ACC112 (cell line): ENCODE measurements around the gene ENDOG.
A peak's percentile ranks its signal among the peaks of the same experiment; 100 is the strongest.
"Not testable (repeated sequence)": the region's sequence is repeated elsewhere in the genome, so short reads cannot be mapped to it uniquely, and the experiment has no call there.

Source experiments
- H2AFZ ChIP-seq: fragments of 200-600 bp; sonication (generic); one replicate; pipeline ENCODE4 v1.6.0; 2017; ENCODE audit warnings: antibody characterized with exemption, low read length; ENCODE audit not compliant: unreplicated experiment
- H3K27ac ChIP-seq: fragments of 200-600 bp; sonication (generic); 2 replicates; pipeline ENCODE4 v1.5.1; 2014; ENCODE audit warnings: low read depth, mild to moderate bottlenecking, antibody characterized with exemption, low read length, moderate library complexity
- H3K27me3 ChIP-seq: fragments of 200-600 bp; sonication (generic); 2 replicates; pipeline ENCODE4 v1.6.1; 2014; ENCODE audit warnings: mild to moderate bottlenecking, antibody characterized with exemption, low read length, moderate library complexity, mixed read lengths; ENCODE audit not compliant: insufficient read depth
- H3K36me3 ChIP-seq: fragments of 200-600 bp; sonication (generic); 2 replicates; pipeline ENCODE4 v1.6.1; 2016; ENCODE audit warnings: mild to moderate bottlenecking, antibody characterized with exemption, low read length, moderate library complexity, mixed read lengths; ENCODE audit not compliant: insufficient read depth
- H3K4me1 ChIP-seq: fragments of 200-600 bp; sonication (generic); one replicate; pipeline ENCODE4 v1.6.1; 2016; ENCODE audit warnings: low read length, mixed read lengths; ENCODE audit not compliant: insufficient read depth, unreplicated experiment, control insufficient read depth
- H3K4me3 ChIP-seq: fragments of 200-600 bp; sonication (generic); 2 replicates; pipeline ENCODE4 v1.5.1; 2014; ENCODE audit warnings: mild to moderate bottlenecking, low read depth, low read length
- H3K79me2 ChIP-seq: fragments of 200-600 bp; sonication (generic); one replicate; pipeline ENCODE4 v1.6.0; 2016; ENCODE audit warnings: low read length; ENCODE audit not compliant: control insufficient read depth, unreplicated experiment, insufficient read depth

The ENDOG gene

GRCh38 chr9:128829477-128830251, 11.4 kb downstream of the ENDOG start, which contains the start of gene SPOUT1:
TSS of gene SPOUT1 (minus strand) at chr9:128829794. CDS start at chr9:128829780, 14 bp downstream.
- Histone ChIP-seq H3K27ac (no peak within 1 kb of the TSS), H3K79me2 (peaks cover 11% of the 10 kb centered on the region), H3K36me3 (peaks cover 5% of the 10 kb centered on the region; the same call in 1 of the 2 replicates), H3K4me3 (peak within 1 kb of the TSS; percentile 85), H3K27me3 (no peaks in the 10 kb centered on the region), H3K4me1 (peaks cover 7% of the 10 kb centered on the region), H2AFZ (peak within 1 kb of the TSS; percentile 34)

GRCh38 chr9:128833696-128834095, 15.4 kb downstream of the ENDOG start:
- Histone ChIP-seq H3K4me3 (no peak overlapping the region), H2AFZ (no peak overlapping the region), H3K27me3 (no peaks in the 10 kb centered on the region), H3K36me3 (no peaks in the 10 kb centered on the region), H3K27ac (no peak overlapping the region), H3K79me2 (peaks cover 6% of the 10 kb centered on the region), H3K4me1 (peaks cover 4% of the 10 kb centered on the region)

GRCh38 chr9:128835246-128836210, 17.2 kb downstream of the ENDOG start:
- Histone ChIP-seq H3K36me3 (no peaks in the 10 kb centered on the region), H3K4me3 (no peak overlapping the region), H3K4me1 (peaks cover 2% of the 10 kb centered on the region), H2AFZ (no peak overlapping the region), H3K79me2 (no peaks in the 10 kb centered on the region), H3K27ac (no peak overlapping the region), H3K27me3 (no peaks in the 10 kb centered on the region)

GRCh38 chr9:128836509-128837145, 18.3 kb downstream of the ENDOG start:
- Histone ChIP-seq H3K36me3 (no peaks in the 10 kb centered on the region), H3K27me3 (no peaks in the 10 kb centered on the region), H3K79me2 (no peaks in the 10 kb centered on the region), H2AFZ (no peak overlapping the region), H3K27ac (no peak overlapping the region), H3K4me1 (peaks cover 2% of the 10 kb centered on the region), H3K4me3 (no peak overlapping the region)

GRCh38 chr9:128838338-128838737, 20.0 kb downstream of the ENDOG start:
- Histone ChIP-seq H3K36me3 (no peaks in the 10 kb centered on the region), H3K4me3 (no peak overlapping the region), H3K27ac (no peak overlapping the region), H3K27me3 (no peaks in the 10 kb centered on the region), H3K4me1 (peaks cover 2% of the 10 kb centered on the region), H3K79me2 (no peaks in the 10 kb centered on the region), H2AFZ (no peak overlapping the region)

GRCh38 chr9:128840524-128840923, 22.2 kb downstream of the ENDOG start:
- Histone ChIP-seq H3K27ac (no peak overlapping the region), H3K27me3 (no peaks in the 10 kb centered on the region), H3K79me2 (no peaks in the 10 kb centered on the region), H3K4me3 (no peak overlapping the region), H3K4me1 (no peaks in the 10 kb centered on the region), H2AFZ (no peak overlapping the region), H3K36me3 (no peaks in the 10 kb centered on the region)

GRCh38 chr9:128841694-128842492, 23.6 kb downstream of the ENDOG start:
- Histone ChIP-seq H3K36me3 (no peaks in the 10 kb centered on the region), H3K27me3 (no peaks in the 10 kb centered on the region), H3K4me3 (no peak overlapping the region), H3K4me1 (no peaks in the 10 kb centered on the region), H3K79me2 (no peaks in the 10 kb centered on the region), H2AFZ (no peak overlapping the region), H3K27ac (no peak overlapping the region)

GRCh38 chr9:128843171-128843570, 24.9 kb downstream of the ENDOG start:
- not testable (repeated sequence) for H3K27me3 ChIP-seq, H3K4me1 ChIP-seq, H2AFZ ChIP-seq, H3K27ac ChIP-seq, H3K79me2 ChIP-seq, H3K4me3 ChIP-seq, H3K36me3 ChIP-seq

- H3K36me3 ChIP-seq: no peaks in the 10 kb centered on the region
- H3K27me3 ChIP-seq: no peaks in the 10 kb centered on the region
- no peaks in the 10 kb centered on the region for H3K4me1 ChIP-seq
- H3K27ac ChIP-seq: no peak overlapping the region
- no peak overlapping the region for H2AFZ ChIP-seq
- H3K4me3 ChIP-seq: no peak overlapping the region
- H3K79me2 ChIP-seq: no peaks in the 10 kb centered on the region
Observed at GRCh38 chr9:128845186-128845931, 27.1 kb downstream of the ENDOG start.
